Measurements from ENCODE around the gene TNNI3K. TPM values are rescaled to one million over a fixed set of nuclear protein-coding genes. Genes with fewer than 3 reads are reported as not detected.

The TNNI3K gene
- total RNA-seq, 1 donor from 2014 or later: 89.7 TPM

GRCh38 chr1:74474585-74474984, 239.4 kb downstream of the TNNI3K start:
- intact Hi-C loops (cut with micrococcal nuclease): no loop called here
- H3K9me3 ChIP-seq (replicated peaks): no peaks in the 10 kb centered on the region
- TF ChIP-seq CTCF (IDR thresholded peaks at IDR 0.05; ENCODE audit: borderline replicate concordance): no peak
- no peaks in the 10 kb centered on the region for H3K36me3 ChIP-seq
- no peak overlapping the region for H3K4me3 ChIP-seq
- no peaks in the 10 kb centered on the region for H3K27me3 ChIP-seq (ENCODE audit: low read depth)
- no peak overlapping the region for H3K27ac ChIP-seq (replicated peaks)
- no peak for DNase-seq
- H3K4me1 ChIP-seq: peaks cover 33% of the 10 kb centered on the region

- H3K27ac ChIP-seq (replicated peaks): no peak overlapping the region
- intact Hi-C loops (cut with micrococcal nuclease): no loop called here
Measured at GRCh38 chr1:74478979-74479378, 243.8 kb downstream of the TNNI3K start.

GRCh38 chr1:74480068-74480467, 244.9 kb downstream of the TNNI3K start:
- no peak for DNase-seq
- no peaks in the 10 kb centered on the region for H3K36me3 ChIP-seq
- H3K9me3 ChIP-seq (replicated peaks): no peaks in the 10 kb centered on the region
- TF ChIP-seq CTCF (IDR thresholded peaks at IDR 0.05; ENCODE audit: borderline replicate concordance): no peak
- H3K27ac ChIP-seq (replicated peaks): no peak overlapping the region
- no peak overlapping the region for H3K4me3 ChIP-seq
- peaks cover 14% of the 10 kb centered on the region for H3K4me1 ChIP-seq
- intact Hi-C loops (cut with micrococcal nuclease): no loop called here
- H3K27me3 ChIP-seq (ENCODE audit: low read depth): no peaks in the 10 kb centered on the region

More at GRCh38 chr1:74478979-74479378, 243.8 kb downstream of the TNNI3K start:
- Histone ChIP-seq H3K4me1 (peaks cover 5% of the 10 kb centered on the region), H3K36me3 (no peaks in the 10 kb centered on the region), H3K4me3 (no peak overlapping the region), H3K9me3 (replicated peaks) (no peaks in the 10 kb centered on the region), H3K27me3 (ENCODE audit: low read depth) (no peaks in the 10 kb centered on the region)
- DNase-seq: no peak
- TF ChIP-seq CTCF (IDR thresholded peaks at IDR 0.05; ENCODE audit: borderline replicate concordance): no peak

- Histone ChIP-seq H3K36me3 (no peaks in the 10 kb centered on the region), H3K27me3 (ENCODE audit: low read depth) (no peaks in the 10 kb centered on the region), H3K4me1 (peaks cover 23% of the 10 kb centered on the region), H3K4me3 (no peak overlapping the region), H3K27ac (replicated peaks) (no peak overlapping the region), H3K9me3 (replicated peaks) (no peaks in the 10 kb centered on the region)
- no peak for TF ChIP-seq CTCF (IDR thresholded peaks at IDR 0.05; ENCODE audit: borderline replicate concordance)
- intact Hi-C loops (cut with micrococcal nuclease): no loop called here
- DNase-seq: no peak
Measured at GRCh38 chr1:74481607-74482006, 246.4 kb downstream of the TNNI3K start.

GRCh38 chr1:74485622-74486021, 250.4 kb downstream of the TNNI3K start:
- H3K4me1 ChIP-seq: peaks cover 18% of the 10 kb centered on the region
- H3K9me3 ChIP-seq (replicated peaks): no peaks in the 10 kb centered on the region
- no peak for TF ChIP-seq CTCF (IDR thresholded peaks at IDR 0.05; ENCODE audit: borderline replicate concordance)
- H3K36me3 ChIP-seq: no peaks in the 10 kb centered on the region
- H3K4me3 ChIP-seq: no peak overlapping the region
- no peak overlapping the region for H3K27ac ChIP-seq (replicated peaks)
- intact Hi-C loops (cut with micrococcal nuclease): no loop called here
- no peaks in the 10 kb centered on the region for H3K27me3 ChIP-seq (ENCODE audit: low read depth)
- DNase-seq: no peak

- no peak for TF ChIP-seq CTCF (IDR thresholded peaks at IDR 0.05; ENCODE audit: borderline replicate concordance)
- no peaks in the 10 kb centered on the region for H3K36me3 ChIP-seq
- intact Hi-C loops (cut with micrococcal nuclease): no loop called here
Measured at GRCh38 chr1:74486036-74486435, 250.8 kb downstream of the TNNI3K start.

More at GRCh38 chr1:74486036-74486435, 250.8 kb downstream of the TNNI3K start:
- no peak for DNase-seq
- no peaks in the 10 kb centered on the region for H3K9me3 ChIP-seq (replicated peaks)
- H3K27ac ChIP-seq (replicated peaks): no peak overlapping the region
- H3K4me3 ChIP-seq: no peak overlapping the region
- H3K27me3 ChIP-seq (ENCODE audit: low read depth): no peaks in the 10 kb centered on the region
- peaks cover 18% of the 10 kb centered on the region for H3K4me1 ChIP-seq

Measured in left ventricle myocardium inferior (tissue), 1 donor.